Endodermal cell (in vitro differentiated cells): ENCODE data around the gene ROBO3. TPM values are rescaled to one million over a fixed set of nuclear protein-coding genes. Genes with fewer than 3 reads are reported as not detected.
A peak's percentile ranks its signal among the peaks of the same experiment; 100 is the strongest.

ENCODE experiments used
- DNase-seq: peaks from one replicate; pipeline ENCODE4 v3.0.0-alpha.2; 2017
- H3K27ac ChIP-seq: 2 replicates; pipeline ENCODE4 v1.5.1; 2013; ENCODE audit warnings: mild to moderate bottlenecking, low read depth, low read length, moderate library complexity
- H3K27me3 ChIP-seq: 2 replicates; pipeline ENCODE4 v1.6.1; 2013; ENCODE audit warnings: mild to moderate bottlenecking, low read length, moderate library complexity; ENCODE audit not compliant: insufficient read depth, control insufficient read depth, poor library complexity, severe bottlenecking
- H3K36me3 ChIP-seq: 2 replicates; pipeline ENCODE4 v1.7.0; 2013; ENCODE audit warnings: mild to moderate bottlenecking, low read length, moderate library complexity; ENCODE audit not compliant: control insufficient read depth, insufficient read depth
- H3K4me1 ChIP-seq: one replicate; pipeline ENCODE4 v1.7.0; 2013; ENCODE audit warnings: low read length; ENCODE audit not compliant: control insufficient read depth, insufficient read depth
- H3K4me3 ChIP-seq: 2 replicates; pipeline ENCODE4 v1.5.1; 2013; ENCODE audit warnings: mild to moderate bottlenecking, low read length, moderate library complexity
- H3K9ac ChIP-seq: 2 replicates; pipeline ENCODE4 v1.6.1; 2013; ENCODE audit warnings: mild to moderate bottlenecking, low read length, moderate library complexity; ENCODE audit not compliant: poor library complexity, severe bottlenecking; ENCODE audit errors: extremely low read depth
- H3K9me3 ChIP-seq: 2 replicates; pipeline ENCODE4 v1.6.1; 2013; ENCODE audit warnings: mild to moderate bottlenecking, low read length, moderate library complexity; ENCODE audit not compliant: control insufficient read depth
- H3K27ac Mint-ChIP-seq: 2 replicates; pipeline ENCODE4 v1.8.0; 2020; ENCODE audit warnings: mixed read lengths
- H3K27me3 Mint-ChIP-seq: 2 replicates; pipeline ENCODE4 v1.8.0; 2021; ENCODE audit warnings: mild to moderate bottlenecking, mixed read lengths; ENCODE audit not compliant: insufficient read depth
- H3K36me3 Mint-ChIP-seq: 2 replicates; pipeline ENCODE4 v1.8.0; 2020; ENCODE audit warnings: low read depth, mixed read lengths
- H3K4me1 Mint-ChIP-seq: 2 replicates; pipeline ENCODE4 v1.8.0; 2020; ENCODE audit warnings: mixed read lengths
- H3K4me3 Mint-ChIP-seq: 2 replicates; pipeline ENCODE4 v1.8.0; 2020; ENCODE audit warnings: mild to moderate bottlenecking, moderate library complexity, mixed read lengths
- H3K9me3 Mint-ChIP-seq: 2 replicates; pipeline ENCODE4 v1.8.0; 2020; ENCODE audit warnings: mild to moderate bottlenecking, mixed read lengths
- WGBS, 2 experiments: methylation state at CpG; one replicate each; pipeline versions ENCODE4 v1.1.5 to v1.1.7; 2013; ENCODE audit warnings: missing lambda C conversion rate in 2 of 2, mixed read lengths in 1 of 2; ENCODE audit not compliant: insufficient coverage in 1 of 2, insufficient read length in 1 of 2; 5-methylcytosine and 5-hydroxymethylcytosine counted together
- total RNA-seq, 2 donors: library from RNA; stranded (reverse); fragmentation: NEBNext Ultra II Directional in 1 of 2; extraction: Animal tissue kit (Norgen Biotek cat#: 25700) in 1 of 2; gene quantifications; 2 replicates in 1 of 2; 3 replicates in 1 of 2; pipeline ENCODE4 v1.2.1, GENCODE V29; 2021
- TF ChIP-seq, protein P1 (sequence below): fragments of 200-600 bp; sonication (generic); conservative IDR thresholded peaks from 2 replicates; pipeline ENCODE4 v1.5.0; 2021; ENCODE audit warnings: antibody characterized with exemption, mild to moderate bottlenecking

The ROBO3 gene
- total RNA-seq, 2 donors from 2014 or later: 15.3 to 16.2 TPM

DNA sequence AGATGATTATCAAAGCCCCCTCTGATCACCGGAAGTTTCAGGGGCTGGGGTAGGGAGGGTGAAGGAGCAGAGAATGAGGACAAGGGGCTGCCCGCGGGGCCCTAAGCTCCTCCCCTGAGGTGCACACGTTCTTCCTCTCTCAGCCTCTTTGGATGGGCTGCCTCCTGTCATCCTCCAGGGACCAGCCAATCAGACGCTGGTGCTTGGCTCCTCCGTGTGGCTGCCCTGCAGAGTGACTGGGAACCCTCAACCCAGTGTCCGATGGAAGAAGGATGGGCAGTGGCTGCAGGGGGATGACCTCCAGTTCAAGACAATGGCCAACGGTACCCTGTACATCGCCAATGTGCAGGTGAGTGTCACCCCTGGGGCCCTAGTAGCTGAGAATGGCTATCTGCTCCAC is 7.5 kb downstream of the ROBO3 start:
- H3K4me3 ChIP-seq: no peak overlapping the region
- no peak overlapping the region for H3K9ac ChIP-seq
- Mint-ChIP-seq H3K4me1 (peaks cover 8% of the 10 kb centered on the region), H3K9me3 (no peaks in the 10 kb centered on the region), H3K27me3 (peaks cover 83% of the 10 kb centered on the region), H3K36me3 (no peaks in the 10 kb centered on the region), H3K27ac (no peak overlapping the region), H3K4me3 (no peak overlapping the region)
- TF ChIP-seq, protein P1, sequence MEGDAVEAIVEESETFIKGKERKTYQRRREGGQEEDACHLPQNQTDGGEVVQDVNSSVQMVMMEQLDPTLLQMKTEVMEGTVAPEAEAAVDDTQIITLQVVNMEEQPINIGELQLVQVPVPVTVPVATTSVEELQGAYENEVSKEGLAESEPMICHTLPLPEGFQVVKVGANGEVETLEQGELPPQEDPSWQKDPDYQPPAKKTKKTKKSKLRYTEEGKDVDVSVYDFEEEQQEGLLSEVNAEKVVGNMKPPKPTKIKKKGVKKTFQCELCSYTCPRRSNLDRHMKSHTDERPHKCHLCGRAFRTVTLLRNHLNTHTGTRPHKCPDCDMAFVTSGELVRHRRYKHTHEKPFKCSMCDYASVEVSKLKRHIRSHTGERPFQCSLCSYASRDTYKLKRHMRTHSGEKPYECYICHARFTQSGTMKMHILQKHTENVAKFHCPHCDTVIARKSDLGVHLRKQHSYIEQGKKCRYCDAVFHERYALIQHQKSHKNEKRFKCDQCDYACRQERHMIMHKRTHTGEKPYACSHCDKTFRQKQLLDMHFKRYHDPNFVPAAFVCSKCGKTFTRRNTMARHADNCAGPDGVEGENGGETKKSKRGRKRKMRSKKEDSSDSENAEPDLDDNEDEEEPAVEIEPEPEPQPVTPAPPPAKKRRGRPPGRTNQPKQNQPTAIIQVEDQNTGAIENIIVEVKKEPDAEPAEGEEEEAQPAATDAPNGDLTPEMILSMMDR: peak; percentile 24
- H3K27me3 ChIP-seq: peaks cover 87% of the 10 kb centered on the region
- H3K9me3 ChIP-seq: no peaks in the 10 kb centered on the region
- WGBS, 2 experiments: 45 to 56% methylated on average over 5 to 9 of the region's 9 CpGs
- DNase-seq: peak; percentile 79
- H3K4me1 ChIP-seq: no peaks in the 10 kb centered on the region
- H3K36me3 ChIP-seq: no peaks in the 10 kb centered on the region
- H3K27ac ChIP-seq: no peak overlapping the region

DNA sequence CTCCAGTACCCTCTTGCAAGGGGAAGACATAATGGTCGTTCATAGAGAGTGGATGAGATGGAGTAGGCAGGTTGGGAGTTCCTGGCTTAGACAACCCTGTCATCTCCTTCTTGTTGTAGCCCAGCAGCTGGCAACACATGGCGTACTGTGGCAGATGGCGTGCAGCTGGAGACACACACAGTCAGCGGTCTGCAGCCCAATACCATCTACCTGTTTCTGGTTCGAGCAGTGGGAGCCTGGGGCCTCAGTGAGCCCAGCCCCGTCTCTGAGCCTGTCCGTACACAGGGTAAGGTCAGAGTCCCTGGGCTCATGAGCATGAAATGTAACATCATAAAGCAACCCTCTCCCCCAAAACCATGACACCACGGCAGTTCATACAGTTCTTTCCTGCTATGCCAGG is 8.7 kb downstream of the ROBO3 start:
- Histone ChIP-seq H3K4me1 (no peaks in the 10 kb centered on the region), H3K27me3 (peaks cover 80% of the 10 kb centered on the region), H3K4me3 (no peak overlapping the region), H3K9ac (no peak overlapping the region), H3K36me3 (no peaks in the 10 kb centered on the region), H3K27ac (no peak overlapping the region), H3K9me3 (no peaks in the 10 kb centered on the region)
- Mint-ChIP-seq H3K9me3 (no peaks in the 10 kb centered on the region), H3K4me3 (no peak overlapping the region), H3K4me1 (peaks cover 12% of the 10 kb centered on the region), H3K27ac (no peak overlapping the region), H3K27me3 (peaks cover 78% of the 10 kb centered on the region), H3K36me3 (no peaks in the 10 kb centered on the region)
- DNase-seq: peak; percentile 37
- WGBS, 2 experiments: 86 to 91% methylated on average over 6 to 8 of the region's 8 CpGs
- TF ChIP-seq, protein P1: no peak

DNA sequence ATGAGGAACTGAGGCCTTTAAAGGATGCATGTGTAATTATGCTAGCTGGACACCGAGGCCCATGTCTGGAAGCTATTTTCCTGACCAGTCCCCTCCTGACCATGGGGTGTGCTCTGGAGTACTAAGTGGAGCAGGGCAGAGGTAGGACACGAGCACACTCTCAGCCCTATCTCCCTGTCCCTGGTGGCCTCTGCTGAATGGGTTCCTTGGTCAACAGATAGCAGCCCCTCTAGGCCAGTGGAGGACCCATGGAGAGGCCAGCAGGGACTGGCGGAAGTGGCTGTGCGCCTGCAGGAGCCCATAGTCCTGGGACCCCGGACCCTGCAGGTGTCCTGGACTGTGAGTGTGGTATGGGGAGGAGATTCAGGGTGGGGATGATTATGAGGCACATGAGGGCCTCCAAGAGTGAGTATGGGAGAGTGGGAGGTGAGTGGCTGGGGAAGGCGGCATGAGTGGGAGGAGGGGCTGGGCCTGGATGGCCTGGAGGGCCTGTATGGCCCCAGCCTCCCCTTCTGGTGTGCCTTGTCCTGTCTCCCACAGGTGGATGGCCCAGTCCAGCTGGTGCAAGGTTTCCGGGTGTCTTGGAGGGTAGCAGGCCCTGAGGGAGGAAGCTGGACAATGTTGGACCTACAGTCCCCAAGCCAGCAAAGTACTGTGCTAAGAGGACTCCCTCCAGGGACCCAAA is 9.5 kb downstream of the ROBO3 start:
- peaks cover 72% of the 10 kb centered on the region for H3K27me3 ChIP-seq
- peaks cover 72% of the 10 kb centered on the region for H3K27me3 Mint-ChIP-seq
- H3K4me3 ChIP-seq: no peak overlapping the region
- H3K4me1 Mint-ChIP-seq: peaks cover 12% of the 10 kb centered on the region
- H3K36me3 Mint-ChIP-seq: peaks cover 2% of the 10 kb centered on the region
- no peaks in the 10 kb centered on the region for H3K9me3 Mint-ChIP-seq
- TF ChIP-seq, protein P1: no peak
- no peaks in the 10 kb centered on the region for H3K36me3 ChIP-seq
- DNase-seq: no peak
- H3K27ac Mint-ChIP-seq: no peak overlapping the region
- no peak overlapping the region for H3K27ac ChIP-seq
- H3K9me3 ChIP-seq: no peaks in the 10 kb centered on the region
- H3K4me3 Mint-ChIP-seq: no peak overlapping the region
- no peak overlapping the region for H3K9ac ChIP-seq
- 93 to 94% methylated on average over 3 to 7 of the region's 7 CpGs for WGBS, 2 experiments
- no peaks in the 10 kb centered on the region for H3K4me1 ChIP-seq
